Myocyte (in vitro differentiated cells): ENCODE data around the gene NBEAL1. TPM values are rescaled to one million over a fixed set of nuclear protein-coding genes. Genes with fewer than 3 reads are reported as not detected.
"Not testable (repeated sequence)": the region's sequence is repeated elsewhere in the genome, so short reads cannot be mapped to it uniquely, and the experiment has no call there.

ENCODE experiments used
- DNase-seq: peaks from one replicate; pipeline ENCODE4 v3.0.0-alpha.2; 2012; ENCODE audit warnings: low read depth
- total RNA-seq: library from RNA; depleted of rRNA; stranded (reverse); fragments of >200 nt; gene quantifications from 2 replicates; pipeline ENCODE4 v1.2.3, GENCODE V29; 2014

Gene NBEAL1
- total RNA-seq, 1 donor from 2014 or later: 22.5 TPM

DNA sequence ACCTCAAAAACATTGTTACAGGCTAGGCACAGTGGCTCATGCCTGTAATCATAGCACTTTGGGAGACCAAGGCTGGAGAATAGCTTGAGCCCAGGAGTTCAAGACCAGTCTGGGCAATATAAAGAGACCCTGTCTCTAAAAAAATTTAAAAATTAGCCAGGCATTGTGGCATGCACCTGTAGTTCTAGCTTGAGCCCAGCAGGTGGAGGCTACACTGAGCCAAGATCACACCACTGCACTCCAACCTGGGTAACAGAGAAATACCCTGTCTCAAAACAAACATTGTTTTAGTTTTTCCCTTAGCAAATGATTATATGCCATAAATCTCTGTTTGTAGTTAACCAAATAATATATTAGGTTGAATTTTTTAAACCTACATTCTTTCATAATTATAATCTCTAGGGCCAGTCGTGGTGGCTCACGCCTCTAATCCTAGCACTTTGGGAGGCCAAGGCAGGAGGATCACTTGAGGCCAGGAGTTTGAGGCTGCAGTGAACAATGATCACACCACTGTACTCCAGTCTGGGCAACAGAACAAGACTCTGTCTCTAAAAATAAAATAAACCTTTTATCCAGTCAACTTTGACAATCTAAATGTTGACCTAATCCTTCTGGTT lies 210.9 kb downstream of the NBEAL1 start:
- DNase-seq: peak; percentile 9

GRCh38 chr2:203229674-203230073 lies 215.0 kb downstream of the NBEAL1 start:
- DNase-seq: peak; percentile 11

DNA sequence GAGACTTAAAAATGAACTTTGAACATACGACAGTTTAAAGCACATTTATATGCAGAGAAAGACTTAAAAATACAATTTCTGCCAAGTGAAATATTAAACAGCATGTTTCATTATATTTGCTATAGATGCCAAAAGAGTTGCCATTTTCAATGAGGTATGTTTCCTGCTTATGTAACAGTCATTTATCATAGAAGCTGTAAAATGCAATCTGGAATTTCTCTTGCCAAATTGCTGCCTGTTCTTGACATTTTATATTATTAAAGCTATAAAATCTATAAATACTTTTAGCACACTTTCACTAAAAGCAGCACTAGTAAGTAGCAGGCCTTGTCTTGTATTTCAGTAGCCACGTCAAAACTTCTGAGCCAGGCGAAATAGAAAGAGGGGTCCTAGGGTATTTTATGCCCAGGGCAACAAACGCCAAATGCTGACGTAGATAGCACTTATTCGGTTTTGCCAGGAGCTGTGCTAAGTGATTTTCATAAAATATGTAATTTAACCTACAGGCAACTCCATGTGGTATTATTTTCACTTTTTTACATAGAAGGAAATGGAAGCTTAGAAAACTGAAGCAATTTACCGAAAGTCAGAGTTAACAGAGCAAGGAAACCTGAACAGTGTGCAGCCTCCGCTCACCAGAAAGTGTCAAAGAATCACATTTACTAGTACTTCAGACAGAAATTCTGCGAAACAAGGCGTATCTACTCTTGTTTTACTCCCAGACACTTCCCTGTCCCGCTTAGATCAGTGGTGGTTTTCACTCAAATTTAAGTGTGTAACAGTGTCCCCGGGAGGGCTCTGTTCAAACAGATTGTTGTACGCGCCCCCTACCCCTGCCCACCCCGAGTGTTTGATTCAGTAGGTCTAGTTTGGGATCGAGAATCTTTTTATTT lies 222.9 kb downstream of the NBEAL1 start:
- no peak for DNase-seq

DNA sequence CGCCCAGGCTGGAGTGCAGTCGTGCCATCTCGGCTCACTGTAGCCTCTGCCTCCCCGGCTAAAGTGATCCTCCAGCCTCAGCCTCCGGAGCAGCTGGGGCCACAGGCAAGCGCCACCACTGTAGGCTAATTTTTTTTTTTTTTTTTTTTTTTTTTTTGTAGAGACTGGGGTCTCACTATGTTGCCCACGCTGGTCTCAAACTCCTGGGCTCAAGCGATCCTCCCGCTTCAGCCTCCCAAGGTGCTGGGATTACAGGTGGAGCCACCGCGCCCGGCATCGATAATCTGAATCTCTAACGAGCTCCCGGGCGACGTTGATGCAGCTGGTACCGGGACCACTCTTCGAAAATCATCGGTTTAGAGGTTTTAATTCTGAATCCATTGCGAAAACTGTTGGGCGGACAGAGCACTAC lies 223.6 kb downstream of the NBEAL1 start:
- DNase-seq: no peak

- peak; percentile 96 for DNase-seq
Observed at GRCh38 chr2:203238704-203239526, 224.2 kb downstream of the NBEAL1 start, which contains the start of gene CYP20A1. Gene CYP20A1, plus strand, starts transcription at chr2:203239018. Its CDS starts 45 bp downstream, at chr2:203239063.

DNA sequence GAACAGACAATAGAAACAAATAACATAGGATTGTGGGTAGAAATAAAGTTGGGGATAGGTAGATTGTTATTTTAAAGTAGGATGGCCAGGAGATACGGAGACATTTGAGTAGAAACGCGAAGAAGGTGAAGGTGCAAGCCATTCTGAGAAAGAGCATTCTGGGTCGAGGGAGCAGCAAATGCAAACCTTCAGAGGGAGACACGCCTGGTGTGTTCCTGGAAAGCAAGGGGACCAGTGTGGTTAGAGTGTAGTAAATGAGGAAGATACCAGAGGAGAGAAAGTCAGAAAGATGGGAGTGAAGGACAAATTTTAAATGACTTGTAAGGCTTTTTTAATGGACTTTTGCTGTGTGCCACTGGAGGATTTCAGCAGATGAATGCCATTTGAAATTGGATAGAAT lies 225.8 kb downstream of the NBEAL1 start:
- peak; percentile 7 for DNase-seq

- no peak for DNase-seq
Observed at GRCh38 chr2:203242518-203242917, 227.8 kb downstream of the NBEAL1 start.

- DNase-seq: peak; percentile 15
Observed at GRCh38 chr2:203246646-203247045, 232.0 kb downstream of the NBEAL1 start.

DNA sequence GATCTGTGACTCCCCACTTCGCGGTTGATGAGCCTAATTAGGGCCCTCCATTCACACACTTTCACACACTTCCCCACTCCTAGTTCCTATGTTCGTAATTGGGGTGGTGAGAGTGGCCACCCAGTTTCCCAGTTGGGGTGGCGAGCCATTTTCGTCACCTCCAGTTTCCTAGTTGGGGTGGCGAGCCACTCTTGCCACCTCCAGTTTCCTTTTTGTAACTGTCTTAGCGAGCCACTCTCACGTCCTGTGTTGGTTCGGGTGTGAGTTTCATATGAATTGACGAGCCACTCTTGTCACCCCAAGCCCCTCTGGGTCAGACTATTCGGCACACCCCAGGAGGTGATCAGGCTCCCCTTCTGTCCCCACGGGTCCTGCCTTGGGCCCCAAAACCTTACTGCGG lies 238.1 kb downstream of the NBEAL1 start:
- DNase-seq: no peak

DNA sequence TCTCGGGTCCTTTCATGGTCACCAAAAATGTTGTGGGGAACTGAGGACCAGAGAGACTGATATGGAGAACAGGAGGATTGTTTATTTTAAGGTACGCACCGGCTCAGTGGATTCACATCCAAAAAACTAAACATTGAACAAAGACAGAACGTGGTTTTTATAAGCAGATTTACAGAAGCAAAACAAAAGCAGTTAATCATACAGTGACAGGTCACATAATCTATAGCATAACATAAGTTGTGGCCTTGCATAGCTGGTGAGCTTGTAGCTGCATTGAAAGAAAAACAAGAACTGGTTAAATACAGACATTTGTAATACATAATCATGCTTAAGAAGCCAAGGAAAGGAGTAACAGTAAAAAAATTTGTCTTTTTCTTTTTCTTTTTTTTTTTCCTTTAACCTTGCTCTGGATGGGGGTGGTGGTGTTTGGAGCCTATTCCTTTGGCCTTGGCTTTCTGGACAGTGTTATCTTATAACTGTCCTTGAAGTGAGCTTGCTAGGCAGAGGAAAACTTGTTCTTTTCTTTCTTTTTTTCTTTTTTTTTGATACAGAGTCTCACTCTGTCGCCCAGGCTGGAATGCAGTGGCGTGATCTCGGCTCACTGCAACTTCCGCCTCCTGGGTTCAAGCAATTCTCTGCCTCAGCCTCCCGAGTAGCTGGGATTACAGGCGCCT lies 238.9 kb downstream of the NBEAL1 start:
- not testable (repeated sequence) for DNase-seq

DNA sequence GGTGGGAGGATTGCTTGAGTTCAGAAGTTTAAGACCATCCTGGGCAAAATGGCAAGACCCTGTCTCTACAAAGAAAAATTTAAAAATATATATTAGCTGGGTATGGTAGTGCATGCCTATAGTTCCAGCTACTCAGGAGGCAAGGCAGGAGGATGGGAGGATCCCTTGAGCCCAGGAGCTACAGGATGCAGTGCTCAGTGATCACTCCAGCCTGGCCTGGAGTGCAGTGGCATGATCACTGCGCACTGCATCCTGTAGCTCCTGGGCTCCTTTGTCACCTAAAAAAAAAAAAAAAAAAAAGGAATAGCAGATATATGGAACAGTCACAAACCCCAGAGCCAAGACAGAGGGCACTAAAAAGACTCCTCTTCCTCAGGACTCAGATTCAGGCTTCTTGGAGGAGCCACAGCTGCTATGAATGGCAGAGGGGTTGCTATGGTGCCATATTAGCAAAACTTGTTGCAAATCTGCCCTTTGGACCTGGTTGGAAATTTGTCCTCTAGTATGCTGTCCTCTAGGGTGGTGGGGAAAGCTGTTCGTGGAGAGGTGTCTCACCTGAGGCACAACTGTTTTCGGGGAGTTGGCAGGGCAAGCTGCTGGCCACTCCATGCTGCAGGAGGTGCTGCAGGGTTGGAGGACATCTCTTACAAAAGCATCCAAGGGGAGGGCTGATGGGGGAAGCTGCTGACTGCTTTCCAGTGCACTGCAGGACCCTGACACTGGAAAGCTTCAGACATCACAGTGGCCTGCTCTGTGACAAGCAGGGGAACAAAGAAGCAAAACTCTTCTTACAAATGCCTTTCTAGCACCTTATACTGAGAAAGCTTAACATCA lies 246.9 kb downstream of the NBEAL1 start:
- no peak for DNase-seq

Other genes starting within 250 kb of the NBEAL1 start
- 3.9 and 4.7 TPM in 2 replicates for gene ICA1L, start 143.1 kb upstream of the NBEAL1 start, total RNA-seq
- gene WDR12, start 103.2 kb upstream of the NBEAL1 start, total RNA-seq: 24.8 and 32.1 TPM in 2 replicates
- 8.3 and 11.0 TPM in 2 replicates for gene CARF, start 102.6 kb upstream of the NBEAL1 start, total RNA-seq
- 14.1 and 18.1 TPM in 2 replicates for gene CYP20A1, start 224.1 kb downstream of the NBEAL1 start, total RNA-seq